Activated B cell treated with CpG ODN at 0.5 μM for 24 hours (primary cell): ENCODE results near the gene TENT4A. TPM values are rescaled to one million over a fixed set of nuclear protein-coding genes. Genes with fewer than 3 reads are reported as not detected.

Experiments
- ATAC-seq: fragments of 200-7000 bp; cut with Tn5 transposase; one replicate; pipeline ENCODE4 v1.10.0; 2021; ENCODE audit warnings: low read depth, mild to moderate bottlenecking, moderate library complexity
- CTCF ChIA-PET: fragments of 350-600 bp; sonication (Branson Sonifier 250); formaldehyde crosslinking; loops from one replicate; lab custom pipeline; 2021; ENCODE audit warnings: antibody characterized with exemption; lab: Charles Lee
- POLR2A ChIA-PET: fragments of 350-600 bp; sonication (Branson Sonifier 250); formaldehyde crosslinking; loops from one replicate; lab custom pipeline; 2021; ENCODE audit warnings: antibody characterized with exemption; lab: Charles Lee
- DNase-seq: peaks from one replicate; pipeline ENCODE4 v3.0.0; 2022
- H3K27ac Mint-ChIP-seq: one replicate; pipeline ENCODE4 v1.8.0; 2020; ENCODE audit warnings: mixed read lengths
- H3K27me3 Mint-ChIP-seq: one replicate; pipeline ENCODE4 v1.8.0; 2021; ENCODE audit warnings: mixed read lengths
- H3K36me3 Mint-ChIP-seq: one replicate; pipeline ENCODE4 v1.8.0; 2021; ENCODE audit warnings: low read depth, mixed read lengths
- H3K4me1 Mint-ChIP-seq: one replicate; pipeline ENCODE4 v1.8.0; 2021; ENCODE audit warnings: mixed read lengths
- H3K4me3 Mint-ChIP-seq: one replicate; pipeline ENCODE4 v1.8.0; 2020; ENCODE audit warnings: mild to moderate bottlenecking, mixed read lengths
- H3K9me3 Mint-ChIP-seq: one replicate; pipeline ENCODE4 v1.8.0; 2020; ENCODE audit warnings: mixed read lengths
- CTCF ChIP-seq: fragments of 200-600 bp; IDR thresholded peaks from one replicate; pipeline ENCODE4 v1.8.0; 2022; ENCODE audit warnings: antibody characterized with exemption, mild to moderate bottlenecking
- intact Hi-C: fragments of 100-400 bp; cut with micrococcal nuclease; formaldehyde crosslinking; loops from one replicate; pipeline ENCODE4 v1.15.1; 2024
- total RNA-seq: library from RNA; stranded (reverse); gene quantifications from 2 replicates; pipeline ENCODE4 v1.2.3, GENCODE V29; 2022

The TENT4A gene
- total RNA-seq, 1 donor from 2014 or later: 51.2 TPM

- ATAC-seq: peak; percentile 95
- H3K9me3 Mint-ChIP-seq: no peaks in the 10 kb centered on the region
- POLR2A ChIA-PET: interaction anchor here (1.0 to 2.2 kb wide), 7 partner anchors 9 to 95 kb away, joined by 6 to 13 read pairs (median 9); partner anchors contain the start of genes NSUN2, SRD5A1 and TENT4A
These were observed 15.0 kb downstream of the TENT4A start for GRCh38 chr5:6728011-6728794.

DNA sequence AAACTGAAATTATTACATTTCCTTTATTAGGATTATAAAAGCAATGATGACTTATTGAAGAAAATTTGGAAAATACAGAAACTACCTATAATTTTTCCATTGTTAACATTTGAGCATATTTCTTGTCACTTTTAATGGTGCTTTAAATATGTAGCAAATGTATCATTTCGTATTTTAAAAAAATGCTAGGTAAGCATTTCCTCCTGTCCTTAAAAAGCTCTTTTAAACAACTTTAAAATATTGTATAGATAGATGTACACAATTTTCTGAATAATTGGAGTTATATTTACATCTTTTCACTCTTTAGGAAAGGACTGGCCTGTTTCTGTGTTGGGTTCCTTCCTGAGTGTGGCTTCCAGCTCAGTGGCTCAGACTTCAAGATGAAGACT, 15.6 kb downstream of the TENT4A start:
- H3K9me3 Mint-ChIP-seq: no peaks in the 10 kb centered on the region
- H3K36me3 Mint-ChIP-seq: peaks cover 47% of the 10 kb centered on the region
- ATAC-seq: no peak
- no peak for TF ChIP-seq CTCF
- no peak overlapping the region for H3K4me3 Mint-ChIP-seq
- peak overlapping the region; percentile 90 for H3K27ac Mint-ChIP-seq
- no peak for DNase-seq
- POLR2A ChIA-PET: interaction anchor here (1.7 to 2.2 kb wide), 6 partner anchors 8 to 96 kb away, joined by 6 to 13 read pairs (median 10); partner anchors contain the start of genes NSUN2, SRD5A1 and TENT4A
- intact Hi-C loops: loop anchor here (1.0 to 10.0 kb wide), 4 partner anchors 9 to 244 kb away; partner anchors contain the start of gene TENT4A
- H3K4me1 Mint-ChIP-seq: peaks cover 84% of the 10 kb centered on the region
- H3K27me3 Mint-ChIP-seq: no peaks in the 10 kb centered on the region
- CTCF ChIA-PET: interaction anchor here (1.2 to 1.9 kb wide), 3 partner anchors 10 to 16 kb away, joined by 3 to 8 read pairs (median 4); no protein-coding TSS in a partner anchor

More at GRCh38 chr5:6728011-6728794, 15.0 kb downstream of the TENT4A start:
- H3K4me1 Mint-ChIP-seq: peaks cover 84% of the 10 kb centered on the region
- H3K4me3 Mint-ChIP-seq: peak overlapping the region; percentile 74
- H3K27me3 Mint-ChIP-seq: no peaks in the 10 kb centered on the region
- DNase-seq: peak; percentile 34
- H3K27ac Mint-ChIP-seq: peak overlapping the region; percentile 90
- CTCF ChIA-PET: interaction anchor here (1.2 to 1.9 kb wide), 3 partner anchors 10 to 17 kb away, joined by 3 to 8 read pairs (median 4); no protein-coding TSS in a partner anchor
- intact Hi-C loops: loop anchor here (1.0 to 10.0 kb wide), 4 partner anchors 9 to 243 kb away; partner anchors contain the start of gene TENT4A
- TF ChIP-seq CTCF: no peak
- peaks cover 47% of the 10 kb centered on the region for H3K36me3 Mint-ChIP-seq

DNA sequence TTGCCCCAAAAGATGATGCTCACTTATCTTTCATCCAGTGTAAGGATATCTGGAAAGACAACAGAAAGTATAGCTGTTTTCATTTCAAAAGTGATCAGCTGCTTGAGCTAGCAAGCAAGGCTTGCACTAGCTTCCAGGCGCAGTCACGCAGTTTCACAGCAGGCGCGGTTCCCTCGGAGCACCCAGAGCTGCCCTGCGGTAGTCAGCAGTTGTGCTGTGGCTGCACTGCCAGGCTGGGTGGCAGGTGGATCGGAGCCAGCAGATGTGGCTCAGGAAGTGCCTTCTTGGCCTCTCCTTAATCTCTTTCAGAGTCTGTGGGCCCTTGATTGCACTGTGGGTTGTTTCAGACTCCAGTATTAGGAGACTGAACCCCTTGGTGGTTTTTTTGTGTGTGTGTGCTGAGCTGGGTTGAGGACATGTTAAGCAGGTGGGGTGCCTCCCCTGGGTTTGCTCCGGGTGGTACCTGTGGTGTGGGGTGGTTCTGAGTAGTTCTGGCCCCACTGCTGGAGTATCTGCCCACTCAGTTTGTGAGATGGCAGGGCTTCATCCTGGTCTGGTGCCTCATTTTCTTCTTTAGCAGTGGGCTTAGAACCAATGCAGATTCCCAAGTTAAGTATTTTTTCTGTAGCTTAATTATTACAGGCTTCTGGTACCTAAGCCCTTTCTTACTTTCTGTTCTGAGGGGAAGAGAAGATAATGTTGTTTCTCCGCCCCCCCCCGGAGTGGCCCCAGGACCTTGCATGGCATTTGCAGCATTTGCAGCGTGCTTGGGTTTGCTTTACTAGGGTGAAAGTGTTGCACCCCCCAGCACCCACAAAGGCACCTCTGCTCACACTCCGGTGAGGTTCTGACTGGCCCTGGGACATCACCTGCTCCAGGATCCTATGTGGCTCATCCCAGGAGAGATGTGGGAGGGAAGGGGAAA, 16.4 kb downstream of the TENT4A start:
- intact Hi-C loops: loop anchor here (10.0 kb wide), 1 partner anchor 245 kb away; no protein-coding TSS in a partner anchor
- ChIA-PET CTCF (interaction anchor here (1.4 to 1.9 kb wide), 2 partner anchors 9 to 16 kb away, joined by 3 to 8 read pairs; no protein-coding TSS in a partner anchor), POLR2A (interaction anchor here (0.7 to 2.2 kb wide), 6 partner anchors 7 to 117 kb away, joined by 3 to 13 read pairs (median 10); partner anchors contain the start of genes NSUN2, SRD5A1 and TENT4A)
- no peaks in the 10 kb centered on the region for H3K27me3 Mint-ChIP-seq
- DNase-seq (no peak), ATAC-seq (no peak)
- peaks cover 84% of the 10 kb centered on the region for H3K4me1 Mint-ChIP-seq
- no peaks in the 10 kb centered on the region for H3K9me3 Mint-ChIP-seq
- H3K4me3 Mint-ChIP-seq: no peak overlapping the region
- H3K36me3 Mint-ChIP-seq: peaks cover 39% of the 10 kb centered on the region
- no peak for TF ChIP-seq CTCF
- H3K27ac Mint-ChIP-seq: peak overlapping the region; percentile 22

GRCh38 chr5:6730407-6730806, 17.2 kb downstream of the TENT4A start:
- Mint-ChIP-seq H3K36me3 (peaks cover 35% of the 10 kb centered on the region), H3K27ac (no peak overlapping the region), H3K9me3 (no peaks in the 10 kb centered on the region), H3K27me3 (no peaks in the 10 kb centered on the region), H3K4me3 (no peak overlapping the region), H3K4me1 (peaks cover 87% of the 10 kb centered on the region)
- TF ChIP-seq CTCF: no peak
- CTCF ChIA-PET: no interaction called here
- intact Hi-C loops: no loop called here
- no peak for DNase-seq
- ATAC-seq: no peak
- POLR2A ChIA-PET: interaction anchor here (0.7 kb wide), 4 partner anchors 15 to 355 kb away, joined by 3 to 4 read pairs (median 3); no protein-coding TSS in a partner anchor
